Measurements from ENCODE around the gene SLC34A3.

DNA sequence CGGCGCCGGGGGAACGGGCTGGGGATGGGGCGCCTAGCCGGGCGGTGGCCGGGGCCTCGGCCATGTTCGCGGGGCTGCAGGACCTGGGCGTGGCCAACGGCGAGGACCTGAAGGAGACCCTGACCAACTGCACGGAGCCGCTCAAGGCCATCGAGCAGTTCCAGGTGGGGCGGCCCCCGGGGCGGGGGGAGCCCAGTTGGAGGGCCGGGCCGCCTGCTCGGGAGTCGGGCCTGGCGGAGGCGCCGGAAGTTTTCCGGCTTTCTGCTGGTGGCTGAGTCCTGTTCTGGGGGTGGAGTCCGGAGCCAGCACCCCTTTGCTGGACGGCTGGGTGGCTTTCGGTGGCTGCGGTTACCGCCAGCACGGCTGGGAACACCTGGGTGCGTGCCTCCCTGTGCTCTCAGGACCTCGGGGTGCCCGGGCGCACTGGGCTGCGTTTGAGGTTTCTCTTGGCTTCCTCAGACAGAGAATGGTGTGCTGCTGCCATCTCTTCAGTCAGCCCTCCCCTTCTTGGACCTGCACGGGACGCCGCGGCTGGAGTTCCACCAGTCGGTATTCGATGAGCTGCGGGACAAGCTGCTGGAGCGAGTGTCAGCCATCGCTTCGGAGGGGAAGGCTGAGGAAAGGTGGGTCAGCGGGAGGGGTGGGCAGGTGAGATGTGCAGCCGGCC, 24.9 kb downstream of the SLC34A3 start:
- TF ChIP-seq EZH2phosphoT487 (IDR thresholded peaks at IDR 0.05) (no peak), EZH2 (IDR thresholded peaks at IDR 0.05) (no peak)

Data from neural progenitor cell (in vitro differentiated cells).